ENCODE results near the gene RFX4. TPM values are rescaled to one million over a fixed set of nuclear protein-coding genes. Genes with fewer than 3 reads are reported as not detected.

RFX4 gene
- total and polyA plus RNA-seq, 8 donors: 0.05 to 0.51 (median 0.12) TPM; not detected in 1

DNA sequence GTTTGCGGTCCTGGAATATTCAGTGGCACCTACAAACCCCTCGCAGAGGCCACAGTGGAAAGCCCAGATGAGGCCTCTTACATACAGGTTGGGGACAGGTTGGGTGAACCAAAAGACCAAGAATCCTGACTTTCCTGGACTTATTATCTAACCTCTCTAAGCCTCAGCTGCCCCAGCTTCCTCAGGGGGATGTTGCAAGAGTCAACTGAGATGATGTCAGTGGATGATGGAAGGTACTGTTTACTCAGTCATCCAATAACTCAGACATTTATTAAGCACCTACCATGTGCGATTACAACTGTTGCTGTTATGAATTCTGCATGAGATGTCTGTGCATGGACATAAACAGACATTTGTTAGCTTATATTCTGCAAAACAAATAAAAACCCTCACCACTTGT is 72.8 kb downstream of the RFX4 start:
- intact Hi-C loops (cut with DNase I): no loop called here
- H3K27me3 ChIP-seq: no peaks in the 10 kb centered on the region
- TF ChIP-seq, protein P1, sequence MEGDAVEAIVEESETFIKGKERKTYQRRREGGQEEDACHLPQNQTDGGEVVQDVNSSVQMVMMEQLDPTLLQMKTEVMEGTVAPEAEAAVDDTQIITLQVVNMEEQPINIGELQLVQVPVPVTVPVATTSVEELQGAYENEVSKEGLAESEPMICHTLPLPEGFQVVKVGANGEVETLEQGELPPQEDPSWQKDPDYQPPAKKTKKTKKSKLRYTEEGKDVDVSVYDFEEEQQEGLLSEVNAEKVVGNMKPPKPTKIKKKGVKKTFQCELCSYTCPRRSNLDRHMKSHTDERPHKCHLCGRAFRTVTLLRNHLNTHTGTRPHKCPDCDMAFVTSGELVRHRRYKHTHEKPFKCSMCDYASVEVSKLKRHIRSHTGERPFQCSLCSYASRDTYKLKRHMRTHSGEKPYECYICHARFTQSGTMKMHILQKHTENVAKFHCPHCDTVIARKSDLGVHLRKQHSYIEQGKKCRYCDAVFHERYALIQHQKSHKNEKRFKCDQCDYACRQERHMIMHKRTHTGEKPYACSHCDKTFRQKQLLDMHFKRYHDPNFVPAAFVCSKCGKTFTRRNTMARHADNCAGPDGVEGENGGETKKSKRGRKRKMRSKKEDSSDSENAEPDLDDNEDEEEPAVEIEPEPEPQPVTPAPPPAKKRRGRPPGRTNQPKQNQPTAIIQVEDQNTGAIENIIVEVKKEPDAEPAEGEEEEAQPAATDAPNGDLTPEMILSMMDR (IDR thresholded peaks at IDR 0.05): no peak
- no peak for FAIRE-seq
- H3K4me1 ChIP-seq: no peaks in the 10 kb centered on the region
- ATAC-seq: no peak
- 50 to 83% methylated on average over 3 of the region's 3 CpGs for WGBS, 2 donors
- H3K9me3 ChIP-seq: no peaks in the 10 kb centered on the region
- no peaks in the 10 kb centered on the region for H3K36me3 ChIP-seq
- H3K27ac ChIP-seq: no peak overlapping the region
- H3K4me3 ChIP-seq: no peak overlapping the region
- no peak for DNase-seq

DNA sequence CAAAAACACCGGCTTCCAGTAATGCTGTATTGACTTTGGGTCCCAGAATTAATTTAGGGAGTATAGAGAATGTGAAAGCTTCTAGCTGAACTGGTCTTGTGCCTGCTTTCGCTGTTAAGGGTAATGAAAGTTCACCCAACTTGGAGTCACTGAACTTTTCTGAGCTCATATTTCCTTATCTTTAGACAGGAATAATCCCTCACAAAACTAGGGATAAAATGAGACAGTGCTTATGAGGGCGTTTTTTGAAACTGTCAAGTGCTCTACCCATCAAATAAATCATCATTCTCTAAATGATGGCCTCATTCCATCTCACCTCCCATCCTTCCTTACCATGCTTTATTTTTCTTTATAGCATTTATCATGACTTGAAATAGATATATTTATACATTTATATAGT is 74.7 kb downstream of the RFX4 start:
- no peak for FAIRE-seq
- intact Hi-C loops (cut with DNase I): no loop called here

DNA sequence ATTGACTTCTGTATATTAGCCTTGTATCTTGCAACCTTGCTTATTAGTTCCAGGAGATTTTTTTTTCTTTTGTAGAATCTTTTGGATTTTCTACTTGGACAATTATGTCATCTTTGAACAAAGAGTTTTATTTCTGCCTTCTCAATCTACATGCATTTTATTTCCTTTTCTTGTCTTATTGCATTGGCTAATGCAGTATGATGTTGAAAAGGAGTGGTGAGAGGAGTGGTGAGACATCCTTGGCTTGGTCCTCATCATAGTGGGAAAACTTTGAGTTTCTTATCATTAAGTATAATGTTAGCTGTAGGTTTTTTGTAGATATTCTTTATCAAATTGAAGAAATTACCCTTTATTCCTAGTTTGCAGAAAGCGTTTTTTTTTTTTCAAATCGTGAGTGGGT is 80.6 kb downstream of the RFX4 start:
- intact Hi-C loops (cut with DNase I): no loop called here
- no peaks in the 10 kb centered on the region for H3K4me1 ChIP-seq
- DNase-seq (no peak), ATAC-seq (no peak), FAIRE-seq (no peak)
- WGBS, 2 donors: 41% methylated on average over 2 of the region's 2 CpGs
- H3K4me3 ChIP-seq: no peak overlapping the region
- H3K9me3 ChIP-seq: no peaks in the 10 kb centered on the region
- H3K27ac ChIP-seq: no peak overlapping the region
- TF ChIP-seq, protein P1 (IDR thresholded peaks at IDR 0.05): no peak
- H3K36me3 ChIP-seq: no peaks in the 10 kb centered on the region
- no peaks in the 10 kb centered on the region for H3K27me3 ChIP-seq

More for the DNA sequence above, 74.7 kb downstream of the RFX4 start:
- DNase-seq: no peak
- TF ChIP-seq, protein P1 (IDR thresholded peaks at IDR 0.05): no peak
- Histone ChIP-seq H3K27ac (no peak overlapping the region), H3K36me3 (no peaks in the 10 kb centered on the region), H3K27me3 (no peaks in the 10 kb centered on the region), H3K4me3 (no peak overlapping the region), H3K9me3 (no peaks in the 10 kb centered on the region), H3K4me1 (no peaks in the 10 kb centered on the region)
- ATAC-seq: no peak
- WGBS, 2 donors: 58 to 60% methylated on average over 3 of the region's 3 CpGs

DNA sequence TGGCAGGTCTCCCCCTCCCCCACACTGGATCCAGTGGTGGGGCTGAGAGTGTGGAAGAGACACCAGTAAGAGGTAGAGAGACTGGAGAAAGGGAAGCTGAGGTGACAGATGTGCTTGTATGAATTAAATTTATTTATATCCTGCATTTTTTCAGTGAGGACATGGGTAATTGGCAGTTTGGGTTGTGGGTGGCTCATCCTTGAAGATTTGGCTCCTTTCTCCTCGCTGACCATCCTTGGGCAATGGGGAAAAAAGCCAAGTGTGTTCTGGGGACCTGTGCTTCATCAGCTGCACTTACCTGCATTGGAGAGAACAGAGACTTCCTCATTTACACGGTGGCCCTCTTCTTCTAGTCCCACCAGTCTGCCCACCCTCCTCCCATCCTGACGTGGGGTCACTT is 86.4 kb downstream of the RFX4 start:
- ATAC-seq: no peak
- TF ChIP-seq, protein P1 (IDR thresholded peaks at IDR 0.05): no peak
- Histone ChIP-seq H3K27ac (no peak overlapping the region), H3K4me1 (no peaks in the 10 kb centered on the region), H3K36me3 (no peaks in the 10 kb centered on the region), H3K9me3 (no peaks in the 10 kb centered on the region), H3K4me3 (no peak overlapping the region), H3K27me3 (no peaks in the 10 kb centered on the region)
- intact Hi-C loops (cut with DNase I): no loop called here
- DNase-seq: no peak
- FAIRE-seq: no peak
- 43 to 63% methylated on average over 3 of the region's 3 CpGs for WGBS, 2 donors

DNA sequence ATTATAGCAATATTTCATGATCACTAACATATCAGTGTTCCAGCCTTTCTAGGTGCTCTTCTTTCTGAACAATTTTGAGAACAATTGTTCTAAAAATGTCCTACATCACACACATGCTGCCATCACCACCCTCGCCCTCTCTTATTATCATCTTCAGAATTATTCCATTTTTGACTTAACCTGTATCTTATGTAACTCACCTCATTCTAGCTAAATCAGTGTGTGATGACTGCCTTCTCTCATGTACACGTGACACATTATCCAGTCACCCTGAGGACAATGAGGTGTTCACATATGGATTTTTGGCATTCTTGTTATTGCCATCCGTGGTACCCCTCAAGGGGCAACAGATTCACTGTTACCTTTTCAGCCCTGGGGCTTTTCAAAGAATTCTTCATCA is 87.3 kb downstream of the RFX4 start:
- TF ChIP-seq, protein P1 (IDR thresholded peaks at IDR 0.05): no peak
- WGBS, 2 donors: 46 to 62% methylated on average over 3 of the region's 3 CpGs
- ATAC-seq (no peak), DNase-seq (no peak), FAIRE-seq (no peak)
- intact Hi-C loops (cut with DNase I): no loop called here
- Histone ChIP-seq H3K36me3 (no peaks in the 10 kb centered on the region), H3K27ac (no peak overlapping the region), H3K4me3 (no peak overlapping the region), H3K4me1 (no peaks in the 10 kb centered on the region), H3K9me3 (no peaks in the 10 kb centered on the region), H3K27me3 (no peaks in the 10 kb centered on the region)

All from pancreas (tissue), 10 donors.